ENCODE measurements around the gene NET1. TPM values are rescaled to one million over a fixed set of nuclear protein-coding genes. Genes with fewer than 3 reads are reported as not detected.
A peak's percentile ranks its signal among the peaks of the same experiment; 100 is the strongest.

The NET1 gene
- total RNA-seq, 1 experiment from 2014 or later = 175 TPM

DNA sequence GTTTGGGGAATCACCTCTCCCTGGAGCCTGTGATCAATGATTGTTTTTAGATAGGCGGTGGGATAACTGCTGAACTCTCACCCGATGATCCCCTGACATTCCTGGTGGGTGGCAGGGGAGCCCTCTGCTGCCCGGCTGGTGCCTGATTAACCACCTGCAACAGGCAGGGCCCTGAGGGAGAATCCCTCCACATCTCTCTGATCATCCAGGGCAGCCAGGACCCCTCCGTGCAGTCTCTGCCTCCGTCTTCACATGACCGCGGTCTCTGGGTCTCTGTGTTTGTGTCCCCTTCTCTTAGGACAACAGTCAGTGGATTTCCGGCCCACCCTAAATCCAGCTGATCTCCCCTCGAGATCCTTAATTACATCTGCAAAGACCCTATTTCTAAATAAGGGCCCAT lies 69.7 kb downstream of the NET1 start:
- H3K27me3 ChIP-seq (replicated peaks; ENCODE audit: control insufficient read depth, insufficient read depth, low read length) = no peaks in the 10 kb centered on the region
- Mint-ChIP-seq H3K27ac (ENCODE audit: unreplicated experiment) (peak overlapping the region; percentile 42), H3K4me3 (ENCODE audit: unreplicated experiment) (no peak overlapping the region), H3K4me1 (ENCODE audit: low read depth, unreplicated experiment) (no peaks in the 10 kb centered on the region), H3K27me3 (ENCODE audit: insufficient read depth, unreplicated experiment) (no peaks in the 10 kb centered on the region), H3K9me3 (ENCODE audit: unreplicated experiment) (no peaks in the 10 kb centered on the region), H3K36me3 (ENCODE audit: insufficient read depth, unreplicated experiment) (no peaks in the 10 kb centered on the region)
- no peak overlapping the region for H3K4me3 ChIP-seq (ENCODE audit: low read depth, low read length)
- ChIA-PET POLR2A (no interaction called here), CTCF (no interaction called here)
- peak in 1 of 2 experiments; percentile 13 for DNase-seq
- TF ChIP-seq, protein P1, sequence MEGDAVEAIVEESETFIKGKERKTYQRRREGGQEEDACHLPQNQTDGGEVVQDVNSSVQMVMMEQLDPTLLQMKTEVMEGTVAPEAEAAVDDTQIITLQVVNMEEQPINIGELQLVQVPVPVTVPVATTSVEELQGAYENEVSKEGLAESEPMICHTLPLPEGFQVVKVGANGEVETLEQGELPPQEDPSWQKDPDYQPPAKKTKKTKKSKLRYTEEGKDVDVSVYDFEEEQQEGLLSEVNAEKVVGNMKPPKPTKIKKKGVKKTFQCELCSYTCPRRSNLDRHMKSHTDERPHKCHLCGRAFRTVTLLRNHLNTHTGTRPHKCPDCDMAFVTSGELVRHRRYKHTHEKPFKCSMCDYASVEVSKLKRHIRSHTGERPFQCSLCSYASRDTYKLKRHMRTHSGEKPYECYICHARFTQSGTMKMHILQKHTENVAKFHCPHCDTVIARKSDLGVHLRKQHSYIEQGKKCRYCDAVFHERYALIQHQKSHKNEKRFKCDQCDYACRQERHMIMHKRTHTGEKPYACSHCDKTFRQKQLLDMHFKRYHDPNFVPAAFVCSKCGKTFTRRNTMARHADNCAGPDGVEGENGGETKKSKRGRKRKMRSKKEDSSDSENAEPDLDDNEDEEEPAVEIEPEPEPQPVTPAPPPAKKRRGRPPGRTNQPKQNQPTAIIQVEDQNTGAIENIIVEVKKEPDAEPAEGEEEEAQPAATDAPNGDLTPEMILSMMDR (IDR thresholded peaks at IDR 0.05; ENCODE audit: insufficient read depth in 1 of 2, low read depth in 1 of 2, low read length in 1 of 2, severe bottlenecking in 1 of 2, unreplicated experiment in 1 of 2) = no peak
- H3K36me3 ChIP-seq (ENCODE audit: control insufficient read depth, insufficient read depth, low read length) = 0 out of 2 replicates have a peak, but pooled peaks cover 3% of the 10 kb centered on the region
- peaks cover 9% of the 10 kb centered on the region; the same call in 1 of the 2 replicates for H3K9me3 ChIP-seq
- H3K4me1 ChIP-seq = no peaks in the 10 kb centered on the region
- no TSS peak for BruUV-seq (replicated peaks)
- intact Hi-C loops (cut with micrococcal nuclease; ENCODE audit: unreplicated experiment) = no loop called here

GRCh38 chr10:5484205-5484604 lies 71.8 kb downstream of the NET1 start:
- Histone ChIP-seq H3K27me3 (replicated peaks; ENCODE audit: control insufficient read depth, insufficient read depth, low read length) (no peaks in the 10 kb centered on the region), H3K9me3 (peaks cover 9% of the 10 kb centered on the region; the same call in 1 of the 2 replicates), H3K4me1 (peaks cover 17% of the 10 kb centered on the region), H3K36me3 (ENCODE audit: control insufficient read depth, insufficient read depth, low read length) (0 out of 2 replicates have a peak, but pooled peaks cover 3% of the 10 kb centered on the region), H3K4me3 (ENCODE audit: low read depth, low read length) (no peak overlapping the region)
- H3K36me3 Mint-ChIP-seq (ENCODE audit: insufficient read depth, unreplicated experiment) = peaks cover 10% of the 10 kb centered on the region
- intact Hi-C loops (cut with micrococcal nuclease; ENCODE audit: unreplicated experiment) = no loop called here
- H3K27me3 Mint-ChIP-seq (ENCODE audit: insufficient read depth, unreplicated experiment) = no peaks in the 10 kb centered on the region
- peaks cover 9% of the 10 kb centered on the region for H3K4me1 Mint-ChIP-seq (ENCODE audit: low read depth, unreplicated experiment)
- POLR2A ChIA-PET = interaction anchor here (0.6 to 1.1 kb wide), 2 partner anchors 16 to 23 kb away, joined by 3 read pairs; no protein-coding TSS in a partner anchor
- CTCF ChIA-PET = interaction anchor here (0.6 kb wide), 1 partner anchor 70 kb away, joined by 3 read pairs; no protein-coding TSS in a partner anchor
- peak in 1 of 2 experiments; percentile 15 for DNase-seq
- TF ChIP-seq, protein P1 (IDR thresholded peaks at IDR 0.05; ENCODE audit: insufficient read depth in 1 of 2, low read depth in 1 of 2, low read length in 1 of 2, severe bottlenecking in 1 of 2, unreplicated experiment in 1 of 2) = no peak
- no peak overlapping the region for H3K4me3 Mint-ChIP-seq (ENCODE audit: unreplicated experiment)
- no peak overlapping the region for H3K27ac Mint-ChIP-seq (ENCODE audit: unreplicated experiment)
- no peaks in the 10 kb centered on the region for H3K9me3 Mint-ChIP-seq (ENCODE audit: unreplicated experiment)
- no TSS peak for BruUV-seq (replicated peaks)

GRCh38 chr10:5485290-5485689 lies 72.9 kb downstream of the NET1 start:
- 0 out of 2 replicates have a peak, but pooled peaks cover 3% of the 10 kb centered on the region for H3K36me3 ChIP-seq (ENCODE audit: control insufficient read depth, insufficient read depth, low read length)
- no peaks in the 10 kb centered on the region for H3K27me3 ChIP-seq (replicated peaks; ENCODE audit: control insufficient read depth, insufficient read depth, low read length)
- Mint-ChIP-seq H3K27ac (ENCODE audit: unreplicated experiment) (no peak overlapping the region), H3K4me1 (ENCODE audit: low read depth, unreplicated experiment) (peaks cover 11% of the 10 kb centered on the region), H3K27me3 (ENCODE audit: insufficient read depth, unreplicated experiment) (no peaks in the 10 kb centered on the region), H3K9me3 (ENCODE audit: unreplicated experiment) (no peaks in the 10 kb centered on the region), H3K36me3 (ENCODE audit: insufficient read depth, unreplicated experiment) (peaks cover 18% of the 10 kb centered on the region), H3K4me3 (ENCODE audit: unreplicated experiment) (no peak overlapping the region)
- peaks cover 9% of the 10 kb centered on the region; the same call in 1 of the 2 replicates for H3K9me3 ChIP-seq
- TF ChIP-seq, protein P1 (IDR thresholded peaks at IDR 0.05; ENCODE audit: insufficient read depth in 1 of 2, low read depth in 1 of 2, low read length in 1 of 2, severe bottlenecking in 1 of 2, unreplicated experiment in 1 of 2) = no peak
- intact Hi-C loops (cut with micrococcal nuclease; ENCODE audit: unreplicated experiment) = no loop called here
- no TSS peak for BruUV-seq (replicated peaks)
- no peak overlapping the region for H3K4me3 ChIP-seq (ENCODE audit: low read depth, low read length)
- DNase-seq = no peak
- ChIA-PET CTCF (no interaction called here), POLR2A (no interaction called here)
- H3K4me1 ChIP-seq = peaks cover 21% of the 10 kb centered on the region
